Keratinocyte (primary cell): ENCODE measurements around the gene GCM1.

Experiments used
- CTCF ChIP-seq, 3 experiments: IDR thresholded peaks in 1 of 3; conservative IDR thresholded peaks in 1 of 3; optimal IDR thresholded peaks in 1 of 3; 2 replicates in 2 of 3; 3 replicates in 1 of 3; pipeline versions ENCODE3 to v1.5.1; 2011; ENCODE audit warnings: low read length in 3 of 3, mild to moderate bottlenecking in 3 of 3, moderate library complexity in 2 of 3, control low read depth in 1 of 3, inconsistent platforms in 1 of 3; ENCODE audit not compliant: insufficient read depth in 2 of 3; ENCODE audit errors: extremely low read depth in 1 of 3
- EZH2 ChIP-seq: IDR thresholded peaks from one replicate; pipeline ENCODE4 v1.6.1; 2012; ENCODE audit warnings: inconsistent platforms, mild to moderate bottlenecking, low read length, moderate library complexity

- TF ChIP-seq CTCF (optimal IDR thresholded peaks at IDR 0.05 in 1 of 3, IDR thresholded peaks at IDR 0.05 in 1 of 3, conservative IDR thresholded peaks at IDR 0.05 in 1 of 3; ENCODE audit: extremely low read depth in 1 of 3, insufficient read depth in 2 of 3, low read length in 3 of 3) (no peak), EZH2 (no peak)
Observed at GRCh38 chr6:53115741-53116140, 32.9 kb downstream of the GCM1 start.
